Gastroesophageal sphincter (tissue), 4 donors: ENCODE data around the gene SWAP70. TPM values are rescaled to one million over a fixed set of nuclear protein-coding genes. Genes with fewer than 3 reads are reported as not detected.

Experiments
- ATAC-seq: fragments of 150-250 bp; one replicate; pipeline ENCODE4 v1.9.1; 2016; ENCODE audit warnings: mild to moderate bottlenecking, moderate library complexity
- H3K27ac ChIP-seq, 4 donors: fragments of 200-600 bp; sonication (generic) in 3 of 4; 1 replicate in 3 of 4; 2 replicates in 1 of 4; pipeline ENCODE4 v1.5.1; 2016 to 2019
- H3K27me3 ChIP-seq: fragments of 200-600 bp; sonication (generic); one replicate; pipeline ENCODE4 v1.5.1; 2019
- H3K36me3 ChIP-seq, 2 donors: fragments of 200-600 bp; sonication (generic); one replicate each; pipeline ENCODE4 v1.5.1; 2019; ENCODE audit warnings: control low read depth in 1 of 2
- H3K4me1 ChIP-seq, 3 donors: fragments of 200-600 bp; sonication (generic); 1 replicate in 2 of 3; 2 replicates in 1 of 3; pipeline ENCODE4 v1.5.1; 2016 to 2019; ENCODE audit warnings: control low read depth in 2 of 3
- H3K4me3 ChIP-seq, 2 donors: fragments of 200-600 bp; sonication (generic); one replicate each; pipeline ENCODE4 v1.5.1; 2019; ENCODE audit warnings: mild to moderate bottlenecking in 1 of 2, moderate library complexity in 1 of 2
- H3K9me3 ChIP-seq, 3 donors: fragments of 200-600 bp; sonication (generic); one replicate each; pipeline ENCODE4 v1.5.1; 2017 to 2019; ENCODE audit warnings: control low read depth in 2 of 3
- CTCF ChIP-seq, 4 experiments: fragments of 200-600 bp in 2 of 4; fragments of 450-650 bp in 2 of 4; sonication (generic) in 1 of 4; IDR thresholded peaks; one replicate each; pipeline ENCODE4 v1.5.1; 2017 to 2019; ENCODE audit warnings: antibody characterized with exemption in 4 of 4, mild to moderate bottlenecking in 2 of 4, moderate library complexity in 2 of 4
- EP300 ChIP-seq: sonication (generic); formaldehyde crosslinking; IDR thresholded peaks from one replicate; pipeline ENCODE4 v1.6.1; 2017; ENCODE audit warnings: antibody characterized with exemption, mild to moderate bottlenecking
- POLR2A ChIP-seq, 2 donors: fragments of 450-650 bp; IDR thresholded peaks; one replicate each; pipeline ENCODE4 v1.6.1; 2017; ENCODE audit warnings: antibody characterized with exemption in 2 of 2, mild to moderate bottlenecking in 2 of 2, moderate library complexity in 1 of 2
- POLR2AphosphoS5 ChIP-seq: sonication (generic); formaldehyde crosslinking; IDR thresholded peaks from one replicate; pipeline ENCODE4 v1.6.1; 2017; ENCODE audit warnings: antibody characterized with exemption
- WGBS, 2 donors: methylation state at CpG; one replicate each; pipeline ENCODE4 v1.1.5; 2018; ENCODE audit warnings: low coverage in 1 of 2; 5-methylcytosine and 5-hydroxymethylcytosine counted together
- total RNA-seq, 4 donors: library from RNA; depleted of rRNA; stranded (reverse); fragments of >200 nt; gene quantifications; one replicate each; pipeline ENCODE4 v1.1.0, GENCODE V29; 2016

SWAP70 gene
- total RNA-seq, 4 donors from 2014 or later: 32.2 to 65.9 (median 45.0) TPM

- ATAC-seq: no peak
- WGBS, 2 donors: 74% methylated on average over 2 of the region's 2 CpGs; no CpG with 5 or more reads in 1 of the 2 donors
- peak overlapping the region in 3 of 4 donors; percentile 33 to 77 (median 68) for H3K27ac ChIP-seq
- H3K9me3 ChIP-seq: no peaks in the 10 kb centered on the region
- peaks cover 0 to 78% (median 8%) of the 10 kb centered on the region in 3 donors for H3K4me1 ChIP-seq
- no peaks in the 10 kb centered on the region for H3K27me3 ChIP-seq
- peaks cover 0 to 16% of the 10 kb centered on the region in 2 donors for H3K36me3 ChIP-seq
- no peak overlapping the region for H3K4me3 ChIP-seq
- TF ChIP-seq EP300 (no peak), POLR2AphosphoS5 (no peak), CTCF (IDR thresholded peaks at IDR 0.05) (no peak), POLR2A (IDR thresholded peaks at IDR 0.05) (no peak)
Observed at GRCh38 chr11:9717719-9718118, 53.8 kb downstream of the SWAP70 start.

- Histone ChIP-seq H3K4me3 (no peak overlapping the region), H3K27ac (peak overlapping the region in 3 of 4 donors; percentile 33 to 77 (median 68)), H3K27me3 (no peaks in the 10 kb centered on the region), H3K9me3 (no peaks in the 10 kb centered on the region), H3K4me1 (peaks cover 0 to 77% (median 8%) of the 10 kb centered on the region in 3 donors), H3K36me3 (peaks cover 0 to 16% of the 10 kb centered on the region in 2 donors)
- TF ChIP-seq EP300: no peak
- ATAC-seq: no peak
Observed at GRCh38 chr11:9718147-9718546, 54.3 kb downstream of the SWAP70 start.

- Histone ChIP-seq H3K27me3 (no peaks in the 10 kb centered on the region), H3K4me1 (peaks cover 0 to 61% (median 8%) of the 10 kb centered on the region in 3 donors), H3K27ac (peak overlapping the region; percentile 17 to 68 (median 64)), H3K36me3 (peaks cover 0 to 16% of the 10 kb centered on the region in 2 donors), H3K4me3 (no peak overlapping the region), H3K9me3 (no peaks in the 10 kb centered on the region)
- TF ChIP-seq CTCF (IDR thresholded peaks at IDR 0.05): no peak
- no peak for TF ChIP-seq POLR2AphosphoS5
- TF ChIP-seq POLR2A (IDR thresholded peaks at IDR 0.05): no peak
- TF ChIP-seq EP300: no peak
- ATAC-seq: peak; percentile 34
- 17 to 30% methylated on average over 4 of the region's 4 CpGs for WGBS, 2 donors
Observed at GRCh38 chr11:9719566-9720289, 55.9 kb downstream of the SWAP70 start.

GRCh38 chr11:9720290-9720630, 56.4 kb downstream of the SWAP70 start:
- Histone ChIP-seq H3K36me3 (peaks cover 0 to 16% of the 10 kb centered on the region in 2 donors), H3K9me3 (no peaks in the 10 kb centered on the region), H3K4me3 (no peak overlapping the region), H3K4me1 (peaks cover 0 to 56% (median 8%) of the 10 kb centered on the region in 3 donors), H3K27ac (peak overlapping the region; percentile 17 to 68 (median 64)), H3K27me3 (no peaks in the 10 kb centered on the region)
- no peak for ATAC-seq
- WGBS, 2 donors: 57 to 69% methylated on average over 4 to 5 of the region's 5 CpGs
- TF ChIP-seq POLR2A (IDR thresholded peaks at IDR 0.05) (no peak), POLR2AphosphoS5 (no peak), CTCF (IDR thresholded peaks at IDR 0.05) (no peak), EP300 (no peak)

- no peak for ATAC-seq
- Histone ChIP-seq H3K4me1 (peaks cover 0 to 50% (median 8%) of the 10 kb centered on the region in 3 donors), H3K27me3 (no peaks in the 10 kb centered on the region), H3K4me3 (no peak overlapping the region), H3K9me3 (no peaks in the 10 kb centered on the region), H3K27ac (no peak overlapping the region), H3K36me3 (peaks cover 0 to 14% of the 10 kb centered on the region in 2 donors)
- TF ChIP-seq POLR2A (IDR thresholded peaks at IDR 0.05): no peak
- no peak for TF ChIP-seq CTCF (IDR thresholded peaks at IDR 0.05)
- no peak for TF ChIP-seq POLR2AphosphoS5
- TF ChIP-seq EP300: no peak
- 91 to 95% methylated on average over 3 to 4 of the region's 4 CpGs for WGBS, 2 donors
Observed at GRCh38 chr11:9722023-9722422, 58.1 kb downstream of the SWAP70 start.
